ENCODE results near the gene MPP7.

DNA sequence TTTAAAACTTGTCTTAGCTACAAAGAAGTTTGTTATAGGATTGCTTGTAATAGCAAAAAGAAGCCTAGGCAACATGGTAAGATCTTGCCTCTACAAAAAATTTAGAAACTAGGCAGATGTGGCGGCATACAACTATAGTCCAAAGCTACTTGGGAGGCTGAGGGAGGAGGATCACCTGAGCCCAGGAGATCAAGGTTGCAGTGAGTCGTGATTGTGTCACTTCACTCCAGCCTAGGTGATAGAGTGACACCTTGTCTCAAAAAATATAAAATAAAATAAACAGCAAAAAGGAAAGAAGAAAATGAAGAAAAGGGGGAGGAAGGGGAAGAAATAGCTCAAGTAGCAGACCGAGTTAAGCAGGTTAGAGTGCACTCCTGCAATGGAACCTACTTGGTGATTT is 47.0 kb upstream of the MPP7 start:
- no peak for TF ChIP-seq CTCF (IDR thresholded peaks at IDR 0.05)
- TF ChIP-seq POLR2A (IDR thresholded peaks at IDR 0.05): no peak
- TF ChIP-seq POLR2AphosphoS5 (IDR thresholded peaks at IDR 0.05): no peak

Measured in transverse colon (tissue), 4 donors.